Measurements from ENCODE around the gene SH3PXD2A. TPM values are rescaled to one million over a fixed set of nuclear protein-coding genes. Genes with fewer than 3 reads are reported as not detected.

Gene SH3PXD2A
- total and polyA plus RNA-seq, 10 of the 15 experiments (the other 5 are each of a cell fraction or from before 2014, with no cell fraction given): 0.63 to 14.0 (median 4.4) TPM

GRCh38 chr10:103804871-103805270, 50.5 kb downstream of the SH3PXD2A start (continued):
- no peak for TF ChIP-seq ZBTB40 (IDR thresholded peaks at IDR 0.05; ENCODE audit: borderline replicate concordance)
- TF ChIP-seq MTA3 (IDR thresholded peaks at IDR 0.05; ENCODE audit: borderline replicate concordance, low read length): no peak
- no peak for TF ChIP-seq ZNF217 (IDR thresholded peaks at IDR 0.05)
- no peak for TF ChIP-seq STAT1 (conservative IDR thresholded peaks at IDR 0.05)

- ATAC-seq: no peak
- ChIA-PET POLR2A (interaction anchor here (0.7 kb wide), 1 partner anchor 324 kb away, joined by 8 read pairs; no protein-coding TSS in a partner anchor), CTCF (no interaction called here), SMC1A (ENCODE audit: uncharacterized antibody, unreplicated experiment) (no interaction called here), RAD21 (ENCODE audit: unreplicated experiment) (no interaction called here)
- Histone ChIP-seq H3K36me3 (ENCODE audit: control insufficient read depth in 2 of 2, insufficient read depth in 2 of 2, low read length in 1 of 2) (no peaks in the 10 kb centered on the region), H3K27ac (ENCODE audit: control insufficient read depth, insufficient read depth) (no peak overlapping the region), H3K9me3 (replicated peaks; ENCODE audit: control insufficient read depth, insufficient read depth, low read length) (no peaks in the 10 kb centered on the region), H4K20me1 (ENCODE audit: control insufficient read depth, insufficient read depth) (no peaks in the 10 kb centered on the region), H3K4me1 (ENCODE audit: control insufficient read depth, insufficient read depth, low read length) (no peaks in the 10 kb centered on the region; the same call in 1 of the 2 replicates), H3K4me3 (no peak overlapping the region), H3K4me2 (ENCODE audit: control insufficient read depth, insufficient read depth) (no peak overlapping the region), H3K27me3 (replicated peaks in 1 of 2; ENCODE audit: control insufficient read depth in 2 of 2, insufficient read depth in 2 of 2, low read length in 1 of 2) (no peaks in the 10 kb centered on the region; a peak in 1 of 4 replicates), H3K79me2 (ENCODE audit: control insufficient read depth, insufficient read depth, low read length) (no peaks in the 10 kb centered on the region), H3K9ac (ENCODE audit: control insufficient read depth, insufficient read depth, low read length) (no peak overlapping the region), H2AFZ (ENCODE audit: control insufficient read depth, low read depth, low read length) (no peak overlapping the region)
- DNase-seq (ENCODE audit: low read depth, low spot score): no peak
- TF ChIP-seq MTA2 (IDR thresholded peaks at IDR 0.05; ENCODE audit: low read depth) (no peak), NFYA (IDR thresholded peaks at IDR 0.05; ENCODE audit: borderline replicate concordance, low read depth, low read length) (no peak), REST (IDR thresholded peaks at IDR 0.05; ENCODE audit: low read depth, low read length) (no peak), GABPA (IDR thresholded peaks at IDR 0.05; ENCODE audit: low read depth) (no peak), GATAD2B (conservative IDR thresholded peaks at IDR 0.05; ENCODE audit: low read depth) (no peak)
- 12% methylated on average over 3 of the region's 3 CpGs for WGBS (ENCODE audit: insufficient coverage, insufficient replicate concordance, low lambda C conversion rate, missing lambda C conversion rate)
- no TSS peak for BruUV-seq (replicated peaks)
- in situ Hi-C loops (cut with MboI) (no loop called here), intact Hi-C loops (cut with micrococcal nuclease; ENCODE audit: unreplicated experiment) (no loop called here)
- no peak for FAIRE-seq
Observed at GRCh38 chr10:103803941-103804340, 51.4 kb downstream of the SH3PXD2A start.

Data from GM12878 (cell line).